NCI-H128 (cell line): ENCODE measurements around the gene PHF12.

Source experiments
- DNase-seq: peaks from one replicate; lab custom pipeline; 2025; ENCODE audit not compliant: unreplicated experiment; lab: John Stamatoyannopoulos, UW

PHF12 gene

GRCh38 chr17:28862561-28862960 is 88.8 kb downstream of the PHF12 start:
- no peak for DNase-seq

GRCh38 chr17:28861393-28862203 is 89.7 kb downstream of the PHF12 start:
- DNase-seq, result no peak

GRCh38 chr17:28860363-28860808 is 90.9 kb downstream of the PHF12 start:
- DNase-seq, result no peak

GRCh38 chr17:28858801-28859355 is 92.4 kb downstream of the PHF12 start:
- DNase-seq, result no peak

- no peak for DNase-seq
Observed at GRCh38 chr17:28857905-28858800, 93.2 kb downstream of the PHF12 start.

GRCh38 chr17:28856028-28856574 is 95.2 kb downstream of the PHF12 start:
- DNase-seq, result no peak

- no peak for DNase-seq
Observed at GRCh38 chr17:28855336-28855679, 96.0 kb downstream of the PHF12 start.
